HepG2 (cell line): ENCODE measurements around the gene C11orf86. TPM values are rescaled to one million over a fixed set of nuclear protein-coding genes. Genes with fewer than 3 reads are reported as not detected.

Experiments used
- ATAC-seq: fragments of 200-7000 bp; cut with Tn5 transposase; 3 replicates; pipeline ENCODE4 v1.9.1; 2020; ENCODE audit warnings: mild to moderate bottlenecking, moderate library complexity
- BruUV-seq: library from RNA; stranded (reverse); fragments of 400-500 nt; replicated peaks from 2 replicates; lab custom pipeline; 2021; lab: Mats Ljungman, UMichigan
- CTCF ChIA-PET: fragments of 300-600 bp; formaldehyde crosslinking; extraction: SDS; loops from one replicate; lab custom pipeline; 2021; ENCODE audit warnings: low total read pairs, inconsistent platforms, low intra/inter-chr PET ratio; lab: Yijun Ruan, JAX
- POLR2A ChIA-PET: fragments of 350-600 bp; sonication (Branson Sonifier 250); formaldehyde crosslinking; loops from one replicate; lab custom pipeline; 2020; ENCODE audit warnings: antibody characterized with exemption, inconsistent platforms; lab: Yijun Ruan, JAX
- DNase-seq: peaks from one replicate; pipeline ENCODE4 v3.0.0-alpha.2; 2015; ENCODE audit warnings: low spot score
- FAIRE-seq: peaks from 3 replicates; lab custom pipeline; 2011; peaks lifted over from hg19 to GRCh38; lab: Jason Lieb, UNC
- H2AFZ ChIP-seq: one replicate; pipeline ENCODE4 v1.6.1; 2011; ENCODE audit warnings: low read length, inconsistent platforms
- H3K27ac ChIP-seq: fragments of 300-600 bp; 3 replicates; pipeline ENCODE4 v1.8.0; 2011; ENCODE audit warnings: mixed run types, mild to moderate bottlenecking, mixed read lengths, low read length, inconsistent platforms; ENCODE audit not compliant: insufficient read depth; ENCODE audit errors: extremely low read length
- H3K27me3 ChIP-seq, 2 experiments: fragments of 200-600 bp in 1 of 2; 2 replicates in 1 of 2; 3 replicates in 1 of 2; pipeline versions ENCODE4 v1.6.0 to v1.8.0; 2011; ENCODE audit warnings: low read length in 2 of 2, mild to moderate bottlenecking in 2 of 2, moderate library complexity in 2 of 2, inconsistent platforms in 1 of 2; ENCODE audit not compliant: insufficient read depth in 2 of 2, control insufficient read depth in 1 of 2
- H3K36me3 ChIP-seq, 2 experiments: fragments of 200-600 bp in 1 of 2; replicated peaks in 1 of 2; 2 replicates in 1 of 2; 3 replicates in 1 of 2; pipeline versions ENCODE4 v1.5.1 to v1.8.0; 2011; ENCODE audit warnings: low read length in 2 of 2, inconsistent platforms in 1 of 2; ENCODE audit not compliant: insufficient read depth in 2 of 2, control insufficient read depth in 1 of 2
- H3K4me1 ChIP-seq: 2 replicates; pipeline ENCODE4 v1.5.1; 2012; ENCODE audit warnings: low read length, inconsistent platforms; ENCODE audit not compliant: insufficient read depth
- H3K4me2 ChIP-seq: 2 replicates; pipeline ENCODE4 v1.6.0; 2011; ENCODE audit warnings: low read depth, low read length, inconsistent platforms
- H3K4me3 ChIP-seq, 3 experiments: fragments of 200-600 bp in 1 of 3; sonication (generic), shearing (Covaris generic) in 1 of 3; replicated peaks in 1 of 3; 2 replicates each; pipeline ENCODE4 v1.5.1; 2011 to 2016; ENCODE audit warnings: low read length in 3 of 3, inconsistent platforms in 2 of 3, low read depth in 2 of 3, mild to moderate bottlenecking in 2 of 3, control low read depth in 1 of 3, mixed read lengths in 1 of 3; ENCODE audit not compliant: insufficient read depth in 1 of 3
- H3K79me2 ChIP-seq: one replicate; pipeline ENCODE4 v1.6.1; 2011; ENCODE audit warnings: low read length, inconsistent platforms; ENCODE audit not compliant: insufficient read depth
- H3K9ac ChIP-seq: 2 replicates; pipeline ENCODE4 v1.6.0; 2011; ENCODE audit warnings: mild to moderate bottlenecking, low read depth, low read length, inconsistent platforms; ENCODE audit not compliant: insufficient read depth
- H3K9me3 ChIP-seq: 2 replicates; pipeline ENCODE4 v1.5.1; 2012; ENCODE audit warnings: mild to moderate bottlenecking, low read length
- H4K20me1 ChIP-seq: 2 replicates; pipeline ENCODE4 v1.6.0; 2011; ENCODE audit warnings: inconsistent platforms, mild to moderate bottlenecking, low read length, moderate library complexity; ENCODE audit not compliant: insufficient read depth
- ETV6 ChIP-seq: sonication (generic); formaldehyde crosslinking; conservative IDR thresholded peaks from 2 replicates; pipeline ENCODE4 v1.4.0; 2020; ENCODE audit warnings: missing genetic modification reagents
- FOSL1 ChIP-seq: sonication (generic); formaldehyde crosslinking; IDR thresholded peaks from 2 replicates; pipeline ENCODE4 v1.9.0; 2021; ENCODE audit warnings: missing genetic modification reagents, borderline replicate concordance
- GRHL1 ChIP-seq: sonication (generic); formaldehyde crosslinking; conservative IDR thresholded peaks from 2 replicates; pipeline ENCODE4 v1.8.0; 2022; ENCODE audit warnings: missing genetic modification reagents
- MAFG ChIP-seq: sonication (generic); formaldehyde crosslinking; IDR thresholded peaks from 2 replicates; pipeline ENCODE4 v1.5.1; 2020; ENCODE audit warnings: mild to moderate bottlenecking, missing genetic modification reagents
- NFRKB ChIP-seq: fragments of 450-650 bp; IDR thresholded peaks from 2 replicates; pipeline ENCODE4 v1.6.1; 2017
- ZFP1 ChIP-seq: IDR thresholded peaks from 2 replicates; pipeline ENCODE4 v1.6.1; 2016
- ZFYVE20 ChIP-seq: sonication (generic); formaldehyde crosslinking; IDR thresholded peaks from 2 replicates; pipeline ENCODE4 v1.8.0; 2023; ENCODE audit warnings: low read depth, mild to moderate bottlenecking, moderate library complexity, missing genetic modification reagents, borderline replicate concordance
- ZNF224 ChIP-seq: sonication (generic); formaldehyde crosslinking; IDR thresholded peaks from 2 replicates; pipeline ENCODE4 v1.5.0; 2020; ENCODE audit warnings: mild to moderate bottlenecking, missing genetic modification reagents
- ZNF263 ChIP-seq: sonication (generic); formaldehyde crosslinking; IDR thresholded peaks from 2 replicates; pipeline ENCODE4 v1.4.0; 2020; ENCODE audit warnings: missing genetic modification reagents
- ZNF891 ChIP-seq: sonication (generic); formaldehyde crosslinking; IDR thresholded peaks from 2 replicates; pipeline ENCODE4 v1.5.0; 2020; ENCODE audit warnings: mild to moderate bottlenecking, missing genetic modification reagents
- WGBS: methylation state at CpG from one replicate; pipeline ENCODE4 v1.1.6; 2017; ENCODE audit warnings: low lambda C conversion rate; 5-methylcytosine and 5-hydroxymethylcytosine counted together
- in situ Hi-C: cut with HindIII; loops from 2 replicates; pipeline ENCODE4 v1.10.0; 2017; ENCODE audit warnings: low pct_unique_long_range_greater_than_20kb; ENCODE audit not compliant: extremely low pct_ligation_motif_present
- intact Hi-C: fragments of 100-400 bp; cut with micrococcal nuclease; formaldehyde crosslinking; loops from one replicate; pipeline ENCODE4 v1.10.0; 2022; ENCODE audit not compliant: unreplicated experiment
- polyA plus RNA-seq, 8 experiments: library from polyadenylated mRNA; depleted of rRNA in 3 of 8; stranded (reverse) in 7 of 8; unstranded in 1 of 8; fragments of >200 nt; fragmentation: Illumina TruSeq in 4 of 8; extraction: Trizol in 4 of 8; gene quantifications; 2 replicates each; pipeline versions ENCODE4 v1.2.1 to v1.2.3, GENCODE V29; 2011 to 2016; ENCODE audit warnings: low read depth in 4 of 8, missing spikeins in 1 of 8, mixed read lengths in 1 of 8; ENCODE audit not compliant: insufficient read depth in 1 of 8
- total RNA-seq, 5 experiments: library from RNA; depleted of rRNA; stranded (reverse); fragments of >200 nt; fragmentation: Illumina TruSeq; extraction: Trizol; gene quantifications; 2 replicates each; pipeline ENCODE4 v1.2.3, GENCODE V29; 2016; ENCODE audit warnings: low read depth in 1 of 5
- TF ChIP-seq, protein P1 (sequence below): IDR thresholded peaks from 2 replicates; pipeline ENCODE4 v1.6.1; 2012; ENCODE audit warnings: low read depth, low read length, improper control_type of control experiment
- TF ChIP-seq, protein P2 (sequence below): IDR thresholded peaks from 2 replicates; pipeline ENCODE4 v1.6.1; 2016; ENCODE audit warnings: low read depth, control low read depth
- TF ChIP-seq, protein P3 (sequence below): sonication (generic); formaldehyde crosslinking; IDR thresholded peaks from 2 replicates; pipeline ENCODE4; 2020; ENCODE audit warnings: missing genetic modification reagents, mild to moderate bottlenecking, borderline replicate concordance

C11orf86 gene
- total and polyA plus RNA-seq, 2 of the 13 experiments (the other 11 are each of a cell fraction or from before 2014, with no cell fraction given) = 0.11 to 0.18 TPM

- TF ChIP-seq ZFP1 (CRISPR knock-in tag) (no peak), ZNF891 (no peak)
- TF ChIP-seq, protein P1, sequence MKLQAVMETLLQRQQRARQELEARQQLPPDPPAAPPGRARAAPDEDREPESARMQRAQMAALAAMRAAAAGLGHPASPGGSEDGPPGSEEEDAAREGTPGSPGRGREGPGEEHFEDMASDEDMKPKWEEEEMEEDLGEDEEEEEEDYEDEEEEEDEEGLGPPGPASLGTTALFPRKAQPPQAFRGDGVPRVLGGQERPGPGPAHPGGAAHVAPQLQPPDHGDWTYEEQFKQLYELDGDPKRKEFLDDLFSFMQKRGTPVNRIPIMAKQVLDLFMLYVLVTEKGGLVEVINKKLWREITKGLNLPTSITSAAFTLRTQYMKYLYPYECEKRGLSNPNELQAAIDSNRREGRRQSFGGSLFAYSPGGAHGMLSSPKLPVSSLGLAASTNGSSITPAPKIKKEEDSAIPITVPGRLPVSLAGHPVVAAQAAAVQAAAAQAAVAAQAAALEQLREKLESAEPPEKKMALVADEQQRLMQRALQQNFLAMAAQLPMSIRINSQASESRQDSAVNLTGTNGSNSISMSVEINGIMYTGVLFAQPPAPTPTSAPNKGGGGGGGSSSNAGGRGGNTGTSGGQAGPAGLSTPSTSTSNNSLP = no peak
These were observed 32.0 kb downstream of the C11orf86 start (continued) for GRCh38 chr11:67007126-67007525.

GRCh38 chr11:67010296-67010905, 35.3 kb downstream of the C11orf86 start:
- no peak for TF ChIP-seq ZNF263 (CRISPR knock-in tag)
- TF ChIP-seq, protein P2, sequence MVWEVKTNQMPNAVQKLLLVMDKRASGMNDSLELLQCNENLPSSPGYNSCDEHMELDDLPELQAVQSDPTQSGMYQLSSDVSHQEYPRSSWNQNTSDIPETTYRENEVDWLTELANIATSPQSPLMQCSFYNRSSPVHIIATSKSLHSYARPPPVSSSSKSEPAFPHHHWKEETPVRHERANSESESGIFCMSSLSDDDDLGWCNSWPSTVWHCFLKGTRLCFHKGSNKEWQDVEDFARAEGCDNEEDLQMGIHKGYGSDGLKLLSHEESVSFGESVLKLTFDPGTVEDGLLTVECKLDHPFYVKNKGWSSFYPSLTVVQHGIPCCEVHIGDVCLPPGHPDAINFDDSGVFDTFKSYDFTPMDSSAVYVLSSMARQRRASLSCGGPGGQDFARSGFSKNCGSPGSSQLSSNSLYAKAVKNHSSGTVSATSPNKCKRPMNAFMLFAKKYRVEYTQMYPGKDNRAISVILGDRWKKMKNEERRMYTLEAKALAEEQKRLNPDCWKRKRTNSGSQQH (CRISPR knock-in tag) = no peak
- TF ChIP-seq ETV6 = no peak
- no peak for TF ChIP-seq FOSL1 (CRISPR knock-in tag)
- TF ChIP-seq GRHL1 (CRISPR knock-in tag) = no peak
- no peak for TF ChIP-seq NFRKB
- TF ChIP-seq ZNF224 (CRISPR knock-in tag) = no peak
- TF ChIP-seq MAFG (CRISPR knock-in tag) = no peak
- no peak for TF ChIP-seq ZFYVE20 (CRISPR knock-in tag)
- TF ChIP-seq, protein P3, sequence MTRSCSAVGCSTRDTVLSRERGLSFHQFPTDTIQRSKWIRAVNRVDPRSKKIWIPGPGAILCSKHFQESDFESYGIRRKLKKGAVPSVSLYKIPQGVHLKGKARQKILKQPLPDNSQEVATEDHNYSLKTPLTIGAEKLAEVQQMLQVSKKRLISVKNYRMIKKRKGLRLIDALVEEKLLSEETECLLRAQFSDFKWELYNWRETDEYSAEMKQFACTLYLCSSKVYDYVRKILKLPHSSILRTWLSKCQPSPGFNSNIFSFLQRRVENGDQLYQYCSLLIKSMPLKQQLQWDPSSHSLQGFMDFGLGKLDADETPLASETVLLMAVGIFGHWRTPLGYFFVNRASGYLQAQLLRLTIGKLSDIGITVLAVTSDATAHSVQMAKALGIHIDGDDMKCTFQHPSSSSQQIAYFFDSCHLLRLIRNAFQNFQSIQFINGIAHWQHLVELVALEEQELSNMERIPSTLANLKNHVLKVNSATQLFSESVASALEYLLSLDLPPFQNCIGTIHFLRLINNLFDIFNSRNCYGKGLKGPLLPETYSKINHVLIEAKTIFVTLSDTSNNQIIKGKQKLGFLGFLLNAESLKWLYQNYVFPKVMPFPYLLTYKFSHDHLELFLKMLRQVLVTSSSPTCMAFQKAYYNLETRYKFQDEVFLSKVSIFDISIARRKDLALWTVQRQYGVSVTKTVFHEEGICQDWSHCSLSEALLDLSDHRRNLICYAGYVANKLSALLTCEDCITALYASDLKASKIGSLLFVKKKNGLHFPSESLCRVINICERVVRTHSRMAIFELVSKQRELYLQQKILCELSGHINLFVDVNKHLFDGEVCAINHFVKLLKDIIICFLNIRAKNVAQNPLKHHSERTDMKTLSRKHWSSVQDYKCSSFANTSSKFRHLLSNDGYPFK (CRISPR knock-in tag) = no peak
- Histone ChIP-seq H3K4me3 (no peak overlapping the region), H3K4me2 (no peak overlapping the region), H3K9me3 (no peaks in the 10 kb centered on the region), H2AFZ (no peak overlapping the region), H3K79me2 (no peaks in the 10 kb centered on the region), H3K4me1 (peaks cover 29% of the 10 kb centered on the region), H4K20me1 (no peaks in the 10 kb centered on the region), H3K27me3 (peaks cover 4% of the 10 kb centered on the region in 2 experiments; a peak in 3 of 5 replicates), H3K27ac (no peak overlapping the region), H3K36me3 (no peaks in the 10 kb centered on the region), H3K9ac (no peak overlapping the region)
- intact Hi-C loops (no loop called here), in situ Hi-C loops (no loop called here)
- BruUV-seq = no TSS peak
- CTCF ChIA-PET = no interaction called here
- no peak for FAIRE-seq
- WGBS = 24% methylated on average over 5 of the region's 7 CpGs
- POLR2A ChIA-PET = interaction anchor here (1.0 kb wide), 1 partner anchor 14 kb away, joined by 3 read pairs; no protein-coding TSS in a partner anchor
- DNase-seq = no peak
- no peak; the same call in 2 of the 3 replicates for ATAC-seq
